Measurements from ENCODE around the gene ANKRD12.

The ANKRD12 gene

GRCh38 chr18:9172506-9173127 lies 36.0 kb downstream of the ANKRD12 start:
- H3K9me3 Mint-ChIP-seq = peaks cover 56% of the 10 kb centered on the region
- H3K4me1 Mint-ChIP-seq = no peaks in the 10 kb centered on the region
- no peak overlapping the region for H3K4me3 Mint-ChIP-seq
- no peak overlapping the region for H3K27ac Mint-ChIP-seq
- no peak for TF ChIP-seq CTCF (IDR thresholded peaks at IDR 0.05)
- DNase-seq = no peak
- H3K27me3 Mint-ChIP-seq (ENCODE audit: low read depth, poor library complexity) = peaks cover under 1% of the 10 kb centered on the region
- peaks cover 56% of the 10 kb centered on the region for H3K36me3 Mint-ChIP-seq (ENCODE audit: low read depth)

GRCh38 chr18:9173770-9174233 lies 37.2 kb downstream of the ANKRD12 start:
- no peaks in the 10 kb centered on the region for H3K4me1 Mint-ChIP-seq
- H3K9me3 Mint-ChIP-seq = peaks cover 44% of the 10 kb centered on the region
- TF ChIP-seq CTCF (IDR thresholded peaks at IDR 0.05) = no peak
- DNase-seq = no peak
- peaks cover 2% of the 10 kb centered on the region for H3K27me3 Mint-ChIP-seq (ENCODE audit: low read depth, poor library complexity)
- peaks cover 47% of the 10 kb centered on the region for H3K36me3 Mint-ChIP-seq (ENCODE audit: low read depth)
- no peak overlapping the region for H3K4me3 Mint-ChIP-seq
- no peak overlapping the region for H3K27ac Mint-ChIP-seq

GRCh38 chr18:9174302-9174701 lies 37.7 kb downstream of the ANKRD12 start:
- Mint-ChIP-seq H3K4me1 (no peaks in the 10 kb centered on the region), H3K4me3 (no peak overlapping the region), H3K27me3 (ENCODE audit: low read depth, poor library complexity) (peaks cover 2% of the 10 kb centered on the region), H3K36me3 (ENCODE audit: low read depth) (peaks cover 45% of the 10 kb centered on the region), H3K9me3 (peaks cover 39% of the 10 kb centered on the region), H3K27ac (peak overlapping the region; percentile 24)
- no peak for TF ChIP-seq CTCF (IDR thresholded peaks at IDR 0.05)
- DNase-seq = no peak

GRCh38 chr18:9175115-9175514 lies 38.5 kb downstream of the ANKRD12 start:
- DNase-seq = no peak
- Mint-ChIP-seq H3K27me3 (ENCODE audit: low read depth, poor library complexity) (peaks cover 2% of the 10 kb centered on the region), H3K4me3 (no peak overlapping the region)

GRCh38 chr18:9177031-9177430 lies 40.5 kb downstream of the ANKRD12 start:
- no peak for DNase-seq
- no peak for TF ChIP-seq CTCF (IDR thresholded peaks at IDR 0.05)
- no peak overlapping the region for H3K27ac Mint-ChIP-seq
- no peak overlapping the region for H3K4me3 Mint-ChIP-seq
- H3K36me3 Mint-ChIP-seq (ENCODE audit: low read depth) = peaks cover 28% of the 10 kb centered on the region
- peaks cover 12% of the 10 kb centered on the region for H3K9me3 Mint-ChIP-seq
- no peaks in the 10 kb centered on the region for H3K4me1 Mint-ChIP-seq
- H3K27me3 Mint-ChIP-seq (ENCODE audit: low read depth, poor library complexity) = peaks cover 2% of the 10 kb centered on the region

More at GRCh38 chr18:9175115-9175514, 38.5 kb downstream of the ANKRD12 start:
- no peaks in the 10 kb centered on the region for H3K4me1 Mint-ChIP-seq
- H3K9me3 Mint-ChIP-seq = peaks cover 31% of the 10 kb centered on the region
- H3K27ac Mint-ChIP-seq = no peak overlapping the region
- TF ChIP-seq CTCF (IDR thresholded peaks at IDR 0.05) = no peak
- peaks cover 40% of the 10 kb centered on the region for H3K36me3 Mint-ChIP-seq (ENCODE audit: low read depth)

- TF ChIP-seq CTCF (IDR thresholded peaks at IDR 0.05) = no peak
- Mint-ChIP-seq H3K36me3 (ENCODE audit: low read depth) (peaks cover 28% of the 10 kb centered on the region), H3K27me3 (ENCODE audit: low read depth, poor library complexity) (peaks cover 2% of the 10 kb centered on the region), H3K9me3 (peaks cover 8% of the 10 kb centered on the region), H3K27ac (no peak overlapping the region), H3K4me1 (no peaks in the 10 kb centered on the region), H3K4me3 (no peak overlapping the region)
- DNase-seq = no peak
Measured at GRCh38 chr18:9177466-9177865, 40.9 kb downstream of the ANKRD12 start.
